ENCODE measurements around the gene C1orf94.

DNA sequence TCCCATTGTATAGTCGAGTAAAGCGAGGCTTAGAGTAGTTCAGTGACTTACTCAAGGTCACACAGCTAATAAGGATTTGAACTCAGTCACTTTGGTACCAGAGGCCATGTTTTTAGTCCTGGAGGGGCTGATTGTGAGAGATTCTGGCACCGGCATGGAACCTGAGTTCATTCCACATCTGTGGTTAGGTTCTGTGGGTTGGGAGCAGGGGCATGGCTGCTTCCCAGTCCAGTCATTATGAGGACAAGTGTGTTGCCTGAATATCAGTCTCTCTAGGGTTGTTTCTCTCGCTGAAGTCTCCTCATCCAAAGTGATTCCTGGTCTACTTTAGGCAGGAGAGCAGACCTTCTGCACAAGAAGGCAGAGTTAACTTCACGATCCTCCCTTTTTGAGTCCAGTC lies 90.6 kb downstream of the C1orf94 start:
- TF ChIP-seq POLR2A (IDR thresholded peaks at IDR 0.05) (no peak), POLR2AphosphoS5 (IDR thresholded peaks at IDR 0.05) (no peak)
- TF ChIP-seq, protein P1, sequence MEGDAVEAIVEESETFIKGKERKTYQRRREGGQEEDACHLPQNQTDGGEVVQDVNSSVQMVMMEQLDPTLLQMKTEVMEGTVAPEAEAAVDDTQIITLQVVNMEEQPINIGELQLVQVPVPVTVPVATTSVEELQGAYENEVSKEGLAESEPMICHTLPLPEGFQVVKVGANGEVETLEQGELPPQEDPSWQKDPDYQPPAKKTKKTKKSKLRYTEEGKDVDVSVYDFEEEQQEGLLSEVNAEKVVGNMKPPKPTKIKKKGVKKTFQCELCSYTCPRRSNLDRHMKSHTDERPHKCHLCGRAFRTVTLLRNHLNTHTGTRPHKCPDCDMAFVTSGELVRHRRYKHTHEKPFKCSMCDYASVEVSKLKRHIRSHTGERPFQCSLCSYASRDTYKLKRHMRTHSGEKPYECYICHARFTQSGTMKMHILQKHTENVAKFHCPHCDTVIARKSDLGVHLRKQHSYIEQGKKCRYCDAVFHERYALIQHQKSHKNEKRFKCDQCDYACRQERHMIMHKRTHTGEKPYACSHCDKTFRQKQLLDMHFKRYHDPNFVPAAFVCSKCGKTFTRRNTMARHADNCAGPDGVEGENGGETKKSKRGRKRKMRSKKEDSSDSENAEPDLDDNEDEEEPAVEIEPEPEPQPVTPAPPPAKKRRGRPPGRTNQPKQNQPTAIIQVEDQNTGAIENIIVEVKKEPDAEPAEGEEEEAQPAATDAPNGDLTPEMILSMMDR (IDR thresholded peaks at IDR 0.05 in 8 of 11, conservative IDR thresholded peaks at IDR 0.05 in 3 of 11), result no peak

Data from spleen (tissue), 7 donors.